ENCODE results near the gene C2CD2. TPM values are rescaled to one million over a fixed set of nuclear protein-coding genes. Genes with fewer than 3 reads are reported as not detected.

The C2CD2 gene
- total RNA-seq, 1 donor from 2014 or later = 15.3 TPM

DNA sequence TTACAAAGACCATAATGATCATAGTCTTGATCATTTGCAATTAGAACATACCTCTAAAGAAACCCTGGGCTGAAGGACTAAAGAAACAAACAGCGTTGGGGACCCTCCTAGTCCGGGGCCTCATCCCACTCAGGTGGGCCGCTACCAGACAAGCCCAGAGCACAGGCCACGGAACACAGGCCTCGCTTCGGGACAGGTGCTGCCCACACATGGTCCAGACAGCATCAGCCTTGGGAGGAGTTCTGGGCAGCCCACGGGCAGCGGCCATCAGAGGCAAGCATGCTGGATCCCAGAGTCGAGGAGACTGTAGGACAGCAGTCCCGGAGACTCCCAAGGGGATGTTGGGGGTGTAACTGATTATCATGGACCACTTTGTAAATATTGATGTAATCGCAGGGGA lies 4.9 kb downstream of the C2CD2 start:
- Histone ChIP-seq H3K4me1 (peaks cover 37% of the 10 kb centered on the region), H3K36me3 (no peaks in the 10 kb centered on the region), H4K20me1 (ENCODE audit: low read depth) (peaks cover 20% of the 10 kb centered on the region), H3K4me3 (no peak overlapping the region), H3K79me2 (ENCODE audit: low read depth) (peaks cover 41% of the 10 kb centered on the region), H3K4me2 (no peak overlapping the region), H3K27ac (no peak overlapping the region), H2AFZ (replicated peaks) (no peak overlapping the region), H3K27me3 (peaks cover 20% of the 10 kb centered on the region), H3K9ac (no peak overlapping the region), H3F3A (ENCODE audit: low read depth) (peaks cover 23% of the 10 kb centered on the region), H3K9me3 (ENCODE audit: low read depth) (no peaks in the 10 kb centered on the region)
- Mint-ChIP-seq H3K36me3 (peaks cover 3% of the 10 kb centered on the region), H3K4me3 (no peak overlapping the region), H3K9me3 (peaks cover 5% of the 10 kb centered on the region), H3K27me3 (ENCODE audit: insufficient read depth, low read depth) (peaks cover 6% of the 10 kb centered on the region), H3K4me1 (peaks cover 25% of the 10 kb centered on the region), H3K27ac (no peak overlapping the region)
- TF ChIP-seq EZH2phosphoT487 (IDR thresholded peaks at IDR 0.05) (no peak), EZH2 (IDR thresholded peaks at IDR 0.05) (no peak)
- TF ChIP-seq, protein P1, sequence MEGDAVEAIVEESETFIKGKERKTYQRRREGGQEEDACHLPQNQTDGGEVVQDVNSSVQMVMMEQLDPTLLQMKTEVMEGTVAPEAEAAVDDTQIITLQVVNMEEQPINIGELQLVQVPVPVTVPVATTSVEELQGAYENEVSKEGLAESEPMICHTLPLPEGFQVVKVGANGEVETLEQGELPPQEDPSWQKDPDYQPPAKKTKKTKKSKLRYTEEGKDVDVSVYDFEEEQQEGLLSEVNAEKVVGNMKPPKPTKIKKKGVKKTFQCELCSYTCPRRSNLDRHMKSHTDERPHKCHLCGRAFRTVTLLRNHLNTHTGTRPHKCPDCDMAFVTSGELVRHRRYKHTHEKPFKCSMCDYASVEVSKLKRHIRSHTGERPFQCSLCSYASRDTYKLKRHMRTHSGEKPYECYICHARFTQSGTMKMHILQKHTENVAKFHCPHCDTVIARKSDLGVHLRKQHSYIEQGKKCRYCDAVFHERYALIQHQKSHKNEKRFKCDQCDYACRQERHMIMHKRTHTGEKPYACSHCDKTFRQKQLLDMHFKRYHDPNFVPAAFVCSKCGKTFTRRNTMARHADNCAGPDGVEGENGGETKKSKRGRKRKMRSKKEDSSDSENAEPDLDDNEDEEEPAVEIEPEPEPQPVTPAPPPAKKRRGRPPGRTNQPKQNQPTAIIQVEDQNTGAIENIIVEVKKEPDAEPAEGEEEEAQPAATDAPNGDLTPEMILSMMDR (IDR thresholded peaks at IDR 0.05) = no peak
- DNase-seq (ENCODE audit: low spot score) = no peak

DNA sequence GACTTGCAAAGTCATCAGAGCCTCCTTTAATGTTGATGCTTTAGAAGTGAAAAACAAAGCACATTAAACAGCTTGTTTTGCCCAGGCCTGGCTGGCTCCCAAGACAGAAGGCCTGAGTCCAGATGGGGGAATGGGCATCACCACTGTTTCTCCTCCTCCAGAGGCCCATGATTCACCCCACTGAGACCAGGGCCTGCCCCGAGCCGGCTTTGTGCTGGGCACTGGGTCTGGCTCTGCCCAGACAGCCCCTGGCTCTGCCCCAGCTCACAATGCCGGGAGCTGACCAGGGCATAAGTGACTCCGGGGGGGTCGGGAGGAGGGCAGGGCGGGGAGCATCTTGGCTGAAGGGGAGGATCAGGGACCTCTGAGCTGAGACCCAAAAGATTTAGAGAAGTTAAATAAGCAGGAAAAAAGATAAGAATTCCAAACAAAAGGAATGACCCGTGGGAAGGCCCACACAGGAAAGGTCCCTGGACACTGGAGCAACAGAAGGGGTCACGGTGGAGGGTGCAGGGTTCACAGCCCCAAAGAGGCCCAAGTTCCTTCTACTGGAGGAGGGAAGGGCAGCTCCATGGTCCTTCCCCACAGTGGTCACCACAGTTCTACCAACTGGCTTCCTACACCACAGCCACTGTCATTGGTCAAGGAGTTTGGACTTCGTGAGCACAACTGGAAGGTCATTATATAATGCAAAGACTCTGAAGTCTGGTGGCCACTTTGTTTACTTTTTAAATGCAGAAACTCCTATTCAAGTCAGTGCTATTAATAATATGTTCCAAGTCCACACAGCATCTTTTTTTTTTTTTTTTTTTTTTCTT lies 5.5 kb downstream of the C2CD2 start:
- Histone ChIP-seq H3K79me2 (ENCODE audit: low read depth) (peaks cover 41% of the 10 kb centered on the region), H3K4me1 (peaks cover 37% of the 10 kb centered on the region), H2AFZ (replicated peaks) (no peak overlapping the region)

DNA sequence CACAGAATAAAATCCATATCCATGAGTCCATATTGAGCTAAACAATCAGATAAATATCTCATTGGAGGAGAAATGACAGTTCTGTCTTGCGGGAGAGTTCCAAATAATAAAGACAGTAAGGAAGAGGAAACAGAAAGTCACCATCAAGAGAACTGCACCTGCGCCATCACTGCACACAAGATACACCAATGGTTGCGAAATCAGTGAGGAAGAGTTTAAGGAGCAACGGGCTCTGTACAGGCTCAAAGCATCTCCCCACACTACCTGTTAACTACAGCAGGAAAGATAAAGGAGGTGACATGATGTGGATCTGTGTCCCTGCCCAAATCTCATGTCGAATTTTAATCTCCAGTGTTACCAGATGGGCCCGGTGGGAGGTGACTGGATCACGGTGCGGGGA lies 7.8 kb downstream of the C2CD2 start:
- H3K36me3 Mint-ChIP-seq = no peaks in the 10 kb centered on the region
- Histone ChIP-seq H3K4me2 (no peak overlapping the region), H3K36me3 (no peaks in the 10 kb centered on the region), H3K79me2 (ENCODE audit: low read depth) (peaks cover 30% of the 10 kb centered on the region), H3K27ac (no peak overlapping the region), H3K4me3 (no peak overlapping the region), H4K20me1 (ENCODE audit: low read depth) (peaks cover under 1% of the 10 kb centered on the region), H3K4me1 (peaks cover 15% of the 10 kb centered on the region), H3K9me3 (ENCODE audit: low read depth) (no peaks in the 10 kb centered on the region), H3F3A (ENCODE audit: low read depth) (peaks cover 8% of the 10 kb centered on the region), H2AFZ (replicated peaks) (no peak overlapping the region), H3K9ac (no peak overlapping the region), H3K27me3 (no peaks in the 10 kb centered on the region)
- H3K4me3 Mint-ChIP-seq = no peak overlapping the region
- H3K27me3 Mint-ChIP-seq (ENCODE audit: insufficient read depth, low read depth) = no peaks in the 10 kb centered on the region
- DNase-seq (ENCODE audit: low spot score) = no peak
- H3K9me3 Mint-ChIP-seq = peaks cover 5% of the 10 kb centered on the region
- peaks cover 8% of the 10 kb centered on the region for H3K4me1 Mint-ChIP-seq
- H3K27ac Mint-ChIP-seq = no peak overlapping the region
- no peak for TF ChIP-seq EZH2 (IDR thresholded peaks at IDR 0.05)
- TF ChIP-seq, protein P1 (IDR thresholded peaks at IDR 0.05) = no peak
- TF ChIP-seq EZH2phosphoT487 (IDR thresholded peaks at IDR 0.05) = no peak

More for the DNA sequence above, 5.5 kb downstream of the C2CD2 start:
- Histone ChIP-seq H3K27ac (no peak overlapping the region), H3K9ac (no peak overlapping the region), H3K27me3 (peaks cover 19% of the 10 kb centered on the region), H3K36me3 (no peaks in the 10 kb centered on the region), H3K9me3 (ENCODE audit: low read depth) (no peaks in the 10 kb centered on the region), H3F3A (ENCODE audit: low read depth) (peaks cover 23% of the 10 kb centered on the region), H3K4me2 (no peak overlapping the region), H3K4me3 (no peak overlapping the region), H4K20me1 (ENCODE audit: low read depth) (peaks cover 20% of the 10 kb centered on the region)
- H3K36me3 Mint-ChIP-seq = peaks cover 3% of the 10 kb centered on the region
- H3K9me3 Mint-ChIP-seq = peaks cover 5% of the 10 kb centered on the region
- H3K27me3 Mint-ChIP-seq (ENCODE audit: insufficient read depth, low read depth) = peaks cover 6% of the 10 kb centered on the region
- DNase-seq (ENCODE audit: low spot score) = no peak
- H3K4me1 Mint-ChIP-seq = peaks cover 25% of the 10 kb centered on the region
- no peak for TF ChIP-seq EZH2phosphoT487 (IDR thresholded peaks at IDR 0.05)
- TF ChIP-seq EZH2 (IDR thresholded peaks at IDR 0.05) = no peak
- TF ChIP-seq, protein P1 (IDR thresholded peaks at IDR 0.05) = no peak
- no peak overlapping the region for H3K27ac Mint-ChIP-seq
- H3K4me3 Mint-ChIP-seq = no peak overlapping the region

Data from neural progenitor cell (in vitro differentiated cells).